Measurements from ENCODE around the gene SLC6A8. TPM values are rescaled to one million over a fixed set of nuclear protein-coding genes. Genes with fewer than 3 reads are reported as not detected.

The SLC6A8 gene
- total RNA-seq, 2 donors from 2014 or later, result 16.8 to 16.9 TPM

DNA sequence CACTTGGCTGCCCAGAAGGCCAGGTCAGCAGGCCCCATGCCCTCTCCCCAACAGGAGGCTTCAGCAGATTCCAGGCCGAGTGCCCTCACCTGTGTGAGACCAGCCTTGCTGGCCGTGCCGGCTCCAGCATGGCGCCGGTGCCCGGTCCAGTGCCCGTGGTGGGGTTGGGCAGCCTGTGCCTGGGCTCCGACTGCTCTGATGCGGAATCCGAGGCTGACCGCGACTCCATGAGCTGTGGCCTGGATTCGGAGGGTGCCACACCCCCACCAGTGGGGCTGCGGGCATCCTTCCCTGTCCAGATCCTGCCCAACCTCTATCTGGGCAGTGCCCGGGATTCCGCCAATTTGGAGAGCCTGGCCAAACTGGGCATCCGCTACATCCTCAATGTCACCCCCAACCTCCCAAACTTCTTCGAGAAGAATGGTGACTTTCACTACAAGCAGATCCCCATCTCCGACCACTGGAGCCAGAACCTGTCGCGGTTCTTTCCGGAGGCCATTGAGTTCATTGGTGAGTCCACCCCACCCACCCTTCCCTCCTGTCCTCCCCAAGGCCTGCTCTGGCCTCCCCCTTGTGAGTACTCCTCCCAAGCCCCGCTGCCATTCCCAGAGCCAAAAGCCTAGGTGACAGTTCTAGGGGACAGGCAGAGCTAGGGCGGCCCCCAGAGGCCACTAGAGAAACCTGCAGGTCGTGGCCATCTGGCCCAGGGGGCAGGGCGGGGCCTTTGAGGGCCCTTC lies 38.4 kb upstream of the SLC6A8 start:
- H3K4me3 ChIP-seq, result no peak overlapping the region
- H3K9me3 ChIP-seq, result no peaks in the 10 kb centered on the region
- H3K27ac ChIP-seq, result no peak overlapping the region
- H3K4me1 ChIP-seq (ENCODE audit: control insufficient read depth in 1 of 2, low read depth in 2 of 2), result peaks cover 0 to 12% of the 10 kb centered on the region in 2 donors
- no peaks in the 10 kb centered on the region for H3K36me3 ChIP-seq
- TF ChIP-seq, protein P1, sequence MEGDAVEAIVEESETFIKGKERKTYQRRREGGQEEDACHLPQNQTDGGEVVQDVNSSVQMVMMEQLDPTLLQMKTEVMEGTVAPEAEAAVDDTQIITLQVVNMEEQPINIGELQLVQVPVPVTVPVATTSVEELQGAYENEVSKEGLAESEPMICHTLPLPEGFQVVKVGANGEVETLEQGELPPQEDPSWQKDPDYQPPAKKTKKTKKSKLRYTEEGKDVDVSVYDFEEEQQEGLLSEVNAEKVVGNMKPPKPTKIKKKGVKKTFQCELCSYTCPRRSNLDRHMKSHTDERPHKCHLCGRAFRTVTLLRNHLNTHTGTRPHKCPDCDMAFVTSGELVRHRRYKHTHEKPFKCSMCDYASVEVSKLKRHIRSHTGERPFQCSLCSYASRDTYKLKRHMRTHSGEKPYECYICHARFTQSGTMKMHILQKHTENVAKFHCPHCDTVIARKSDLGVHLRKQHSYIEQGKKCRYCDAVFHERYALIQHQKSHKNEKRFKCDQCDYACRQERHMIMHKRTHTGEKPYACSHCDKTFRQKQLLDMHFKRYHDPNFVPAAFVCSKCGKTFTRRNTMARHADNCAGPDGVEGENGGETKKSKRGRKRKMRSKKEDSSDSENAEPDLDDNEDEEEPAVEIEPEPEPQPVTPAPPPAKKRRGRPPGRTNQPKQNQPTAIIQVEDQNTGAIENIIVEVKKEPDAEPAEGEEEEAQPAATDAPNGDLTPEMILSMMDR (IDR thresholded peaks at IDR 0.05), result no peak
- H3K27me3 ChIP-seq (replicated peaks; ENCODE audit: insufficient read depth), result no peaks in the 10 kb centered on the region
- DNase-seq (ENCODE audit: low spot score), result no peak
- no peak for ATAC-seq (ENCODE audit: insufficient number of reproducible peaks, low FRiP score, low read depth)

DNA sequence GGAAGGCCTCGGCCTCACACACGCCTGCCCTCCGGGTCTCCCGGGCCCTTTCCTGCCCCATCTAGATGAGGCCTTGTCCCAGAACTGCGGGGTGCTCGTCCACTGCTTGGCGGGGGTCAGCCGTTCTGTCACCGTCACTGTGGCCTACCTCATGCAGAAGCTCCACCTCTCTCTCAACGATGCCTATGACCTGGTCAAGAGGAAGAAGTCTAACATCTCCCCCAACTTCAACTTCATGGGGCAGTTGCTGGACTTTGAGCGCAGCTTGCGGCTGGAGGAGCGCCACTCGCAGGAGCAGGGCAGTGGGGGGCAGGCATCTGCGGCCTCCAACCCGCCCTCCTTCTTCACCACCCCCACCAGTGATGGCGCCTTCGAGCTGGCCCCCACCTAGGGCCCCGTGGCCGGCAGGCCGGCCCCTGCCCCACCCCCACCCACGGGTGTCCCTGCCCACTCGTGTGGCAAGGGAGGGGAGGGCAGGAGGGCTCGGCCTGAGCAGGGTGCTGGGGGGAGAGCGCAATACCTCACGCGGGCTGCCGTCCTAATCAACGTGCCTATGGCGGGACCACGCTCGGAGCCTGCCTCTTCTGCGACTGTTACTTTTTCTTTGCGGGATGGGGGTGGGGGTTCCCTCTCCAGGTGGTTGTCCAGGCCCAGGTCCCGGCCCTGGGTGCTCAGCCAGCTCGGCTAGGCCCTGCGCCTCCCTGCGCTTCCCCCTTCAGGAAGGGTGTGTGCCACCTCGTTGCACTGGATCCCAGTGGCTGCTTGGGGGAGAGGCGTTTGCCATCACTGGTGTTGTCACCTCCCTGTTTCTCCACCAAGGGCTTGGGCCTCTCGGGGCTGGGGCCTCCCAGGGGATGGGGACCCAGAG lies 37.6 kb upstream of the SLC6A8 start:
- Histone ChIP-seq H3K27ac (no peak overlapping the region), H3K4me3 (no peak overlapping the region), H3K27me3 (replicated peaks; ENCODE audit: insufficient read depth) (no peaks in the 10 kb centered on the region), H3K4me1 (ENCODE audit: control insufficient read depth in 1 of 2, low read depth in 2 of 2) (peaks cover 0 to 8% of the 10 kb centered on the region in 2 donors), H3K9me3 (no peaks in the 10 kb centered on the region), H3K36me3 (no peaks in the 10 kb centered on the region)
- TF ChIP-seq, protein P1 (IDR thresholded peaks at IDR 0.05), result no peak
- DNase-seq (ENCODE audit: low spot score) (no peak), ATAC-seq (ENCODE audit: insufficient number of reproducible peaks, low FRiP score, low read depth) (no peak)

DNA sequence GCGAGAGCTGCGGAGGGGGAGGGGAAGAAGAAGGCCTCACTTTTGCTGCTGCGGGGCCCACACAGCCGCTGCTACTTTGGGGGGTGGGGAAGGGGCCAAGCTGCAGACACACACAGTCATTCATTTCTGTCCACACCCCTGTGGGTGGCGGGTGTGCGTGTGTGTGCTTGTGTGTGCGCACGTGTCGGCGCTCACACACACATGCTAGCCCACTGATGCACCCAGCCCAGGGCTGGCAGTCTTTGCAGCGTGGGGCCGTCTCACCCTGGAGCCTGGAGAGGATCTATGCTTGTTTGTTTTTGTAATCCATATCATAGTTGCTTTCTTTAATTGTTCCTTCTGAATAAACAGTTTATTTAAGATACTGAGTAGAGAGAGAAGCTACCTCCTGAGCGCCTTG lies 36.8 kb upstream of the SLC6A8 start:
- no peak overlapping the region for H3K4me3 ChIP-seq
- no peaks in the 10 kb centered on the region for H3K9me3 ChIP-seq
- DNase-seq (ENCODE audit: low spot score), result no peak
- H3K4me1 ChIP-seq (ENCODE audit: control insufficient read depth in 1 of 2, low read depth in 2 of 2), result peaks cover 0 to 8% of the 10 kb centered on the region in 2 donors
- no peak for ATAC-seq (ENCODE audit: insufficient number of reproducible peaks, low FRiP score, low read depth)
- TF ChIP-seq, protein P1 (IDR thresholded peaks at IDR 0.05), result no peak
- no peaks in the 10 kb centered on the region for H3K27me3 ChIP-seq (replicated peaks; ENCODE audit: insufficient read depth)
- no peak overlapping the region for H3K27ac ChIP-seq
- no peaks in the 10 kb centered on the region for H3K36me3 ChIP-seq

DNA sequence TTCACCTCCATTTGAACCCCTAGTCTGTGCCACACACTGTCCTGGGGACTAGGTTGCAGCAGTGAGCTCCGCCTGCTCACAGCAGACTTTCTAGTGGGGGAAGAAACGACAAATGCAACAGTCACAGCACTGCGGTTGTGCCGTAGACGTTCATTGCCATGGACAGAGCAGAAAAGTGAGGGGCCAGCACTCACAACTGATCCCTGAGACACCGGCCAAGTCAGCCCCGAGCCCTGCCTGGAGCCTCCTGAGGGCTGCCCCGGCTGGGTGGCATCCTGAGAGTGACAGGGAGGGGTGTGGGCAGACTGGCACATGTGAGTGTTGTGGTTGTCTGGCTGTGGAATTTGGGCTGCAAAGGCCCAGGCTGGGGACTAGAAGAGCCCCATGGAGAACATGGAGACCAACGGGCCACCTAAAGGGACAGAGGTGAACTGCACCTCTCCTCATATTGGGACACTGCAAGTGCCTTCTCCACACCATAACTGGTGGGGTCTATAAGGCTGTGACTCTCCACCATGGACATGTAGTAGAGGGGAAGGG lies 36.1 kb upstream of the SLC6A8 start:
- ATAC-seq (ENCODE audit: insufficient number of reproducible peaks, low FRiP score, low read depth) (no peak), DNase-seq (ENCODE audit: low spot score) (no peak)
- H3K36me3 ChIP-seq, result no peaks in the 10 kb centered on the region
- TF ChIP-seq, protein P1 (IDR thresholded peaks at IDR 0.05), result no peak
- H3K27ac ChIP-seq, result no peak overlapping the region
- H3K4me3 ChIP-seq, result no peak overlapping the region
- no peaks in the 10 kb centered on the region for H3K27me3 ChIP-seq (replicated peaks; ENCODE audit: insufficient read depth)
- H3K4me1 ChIP-seq (ENCODE audit: control insufficient read depth in 1 of 2, low read depth in 2 of 2), result peaks cover 0 to 8% of the 10 kb centered on the region in 2 donors
- no peaks in the 10 kb centered on the region for H3K9me3 ChIP-seq

DNA sequence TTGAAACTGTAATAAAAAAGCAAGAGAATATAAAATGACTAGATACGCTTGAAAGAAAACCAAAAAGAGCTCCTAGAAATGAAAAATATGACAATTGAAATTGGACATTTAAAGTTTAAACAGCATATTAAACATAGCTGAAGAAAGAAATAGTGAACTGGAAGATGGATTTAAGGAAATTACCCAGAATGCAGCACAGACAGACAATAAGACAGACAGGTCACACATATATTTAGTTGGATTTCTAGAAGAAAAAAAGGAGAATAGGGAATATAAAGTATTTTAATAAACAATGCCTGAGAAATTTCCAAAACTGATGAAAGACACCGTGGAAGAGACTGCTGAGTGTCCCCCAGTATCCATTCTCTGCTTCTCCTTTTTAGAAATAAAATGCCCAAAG lies 34.2 kb upstream of the SLC6A8 start:
- no peak overlapping the region for H3K27ac ChIP-seq
- H3K4me1 ChIP-seq (ENCODE audit: control insufficient read depth in 1 of 2, low read depth in 2 of 2), result no peaks in the 10 kb centered on the region

More for the DNA sequence above, 34.2 kb upstream of the SLC6A8 start:
- H3K27me3 ChIP-seq (replicated peaks; ENCODE audit: insufficient read depth), result no peaks in the 10 kb centered on the region
- no peak for DNase-seq (ENCODE audit: low spot score)
- TF ChIP-seq, protein P1 (IDR thresholded peaks at IDR 0.05), result no peak
- no peaks in the 10 kb centered on the region for H3K9me3 ChIP-seq
- no peaks in the 10 kb centered on the region for H3K36me3 ChIP-seq
- no peak for ATAC-seq (ENCODE audit: insufficient number of reproducible peaks, low FRiP score, low read depth)
- no peak overlapping the region for H3K4me3 ChIP-seq

All from thoracic aorta (tissue), 2 donors.